H1 (cell line): ENCODE results near the gene NRP2. TPM values are rescaled to one million over a fixed set of nuclear protein-coding genes. Genes with fewer than 3 reads are reported as not detected.

Experiments
- CTCF ChIA-PET: fragments of 300-600 bp; sonication (Branson Sonifier 250); formaldehyde crosslinking; loops from one replicate; lab custom pipeline; 2021; ENCODE audit not compliant: partially characterized antibody; lab: Charles Lee
- POLR2A ChIA-PET: fragments of 300-600 bp; sonication (Branson Sonifier 250); formaldehyde crosslinking; loops from one replicate; lab custom pipeline; 2021; ENCODE audit warnings: inconsistent platforms; ENCODE audit not compliant: partially characterized antibody; lab: Charles Lee
- DNase-seq, 2 experiments: peaks; one replicate each; pipeline versions ENCODE4 v3.0.0 to v3.0.0-alpha.2; 2010 to 2022; ENCODE audit warnings: low spot score in 2 of 2, low read depth in 1 of 2, mixed read lengths in 1 of 2
- FAIRE-seq: peaks from 2 replicates; lab custom pipeline; 2011; peaks lifted over from hg19 to GRCh38; lab: Jason Lieb, UNC
- H2AFZ ChIP-seq: 2 replicates; pipeline ENCODE4 v1.8.1; 2012; ENCODE audit warnings: low read length, inconsistent platforms
- H2AK5ac ChIP-seq: 2 replicates; pipeline ENCODE4 v1.6.1; 2013; ENCODE audit warnings: low read depth, low read length
- H2BK120ac ChIP-seq: replicated peaks from 2 replicates; pipeline ENCODE3; 2013; ENCODE audit warnings: low read depth, low read length, inconsistent platforms
- H2BK12ac ChIP-seq: 2 replicates; pipeline ENCODE4 v1.6.1; 2013; ENCODE audit warnings: low read depth, low read length
- H2BK15ac ChIP-seq: 2 replicates; pipeline ENCODE4 v1.6.1; 2013; ENCODE audit warnings: low read length
- H2BK20ac ChIP-seq: 2 replicates; pipeline ENCODE4 v1.6.1; 2013; ENCODE audit warnings: low read length
- H2BK5ac ChIP-seq: 2 replicates; pipeline ENCODE4 v1.6.1; 2013; ENCODE audit warnings: low read depth, low read length
- H3K14ac ChIP-seq: 2 replicates; pipeline ENCODE4 v1.6.1; 2013; ENCODE audit warnings: inconsistent platforms; ENCODE audit not compliant: insufficient read length
- H3K18ac ChIP-seq: 2 replicates; pipeline ENCODE4 v1.6.1; 2013; ENCODE audit warnings: low read length; ENCODE audit errors: extremely low read depth
- H3K23ac ChIP-seq: 2 replicates; pipeline ENCODE4 v1.6.1; 2013; ENCODE audit warnings: inconsistent platforms; ENCODE audit not compliant: insufficient read length
- H3K23me2 ChIP-seq: 2 replicates; pipeline ENCODE4 v1.6.1; 2013; ENCODE audit warnings: low read depth, low read length
- H3K27ac ChIP-seq: 2 replicates; pipeline ENCODE4 v1.6.1; 2011; ENCODE audit warnings: low read depth, low read length, inconsistent platforms
- H3K27me3 ChIP-seq, 4 experiments: replicated peaks in 1 of 4; 1 replicate in 1 of 4; 2 replicates in 3 of 4; pipeline versions ENCODE4 v1.6.1 to v1.8.1; 2011 to 2013; ENCODE audit warnings: low read length in 3 of 4, mild to moderate bottlenecking in 3 of 4, inconsistent platforms in 2 of 4, mixed read lengths in 2 of 4, moderate library complexity in 1 of 4; ENCODE audit not compliant: control insufficient read depth in 3 of 4, insufficient read depth in 3 of 4; ENCODE audit errors: extremely low read depth in 1 of 4
- H3K36me3 ChIP-seq, 4 experiments: 2 replicates each; pipeline versions ENCODE4 v1.6.1 to v1.8.1; 2011 to 2013; ENCODE audit warnings: mild to moderate bottlenecking in 4 of 4, low read length in 3 of 4, moderate library complexity in 2 of 4, control low read depth in 1 of 4, inconsistent platforms in 1 of 4; ENCODE audit not compliant: insufficient read depth in 4 of 4, control insufficient read depth in 2 of 4
- H3K4ac ChIP-seq: replicated peaks from 2 replicates; pipeline ENCODE3; 2013; ENCODE audit warnings: low read length, low read depth, mixed read lengths, inconsistent platforms; ENCODE audit not compliant: insufficient read length
- H3K4me1 ChIP-seq, 4 experiments: replicated peaks in 1 of 4; 1 replicate in 1 of 4; 2 replicates in 3 of 4; pipeline versions ENCODE4 v1.6.1 to v1.8.1; 2011 to 2013; ENCODE audit warnings: low read length in 3 of 4, inconsistent platforms in 2 of 4, mixed read lengths in 1 of 4; ENCODE audit not compliant: insufficient read depth in 4 of 4, control insufficient read depth in 3 of 4
- H3K4me2 ChIP-seq, 2 experiments: 2 replicates each; pipeline versions ENCODE4 v1.6.1 to v1.8.1; 2011 to 2013; ENCODE audit warnings: low read depth in 2 of 2, low read length in 2 of 2, control low read depth in 1 of 2, inconsistent platforms in 1 of 2, mild to moderate bottlenecking in 1 of 2; ENCODE audit not compliant: insufficient read depth in 1 of 2
- H3K4me3 ChIP-seq, 4 experiments: fragments of 200-600, 300-600 bp in 1 of 4; sonication (generic), shearing (Covaris generic), sonication (Bioruptor Twin) in 1 of 4; 2 replicates each; pipeline versions ENCODE4 v1.5.1 to v1.8.1; 2011 to 2016; ENCODE audit warnings: low read length in 4 of 4, low read depth in 3 of 4, control low read depth in 2 of 4, inconsistent platforms in 2 of 4, mild to moderate bottlenecking in 2 of 4, mixed read lengths in 1 of 4, moderate library complexity in 1 of 4; ENCODE audit not compliant: insufficient read depth in 2 of 4; ENCODE audit errors: extremely low read depth in 1 of 4
- H3K56ac ChIP-seq: replicated peaks from 2 replicates; pipeline ENCODE3; 2013; ENCODE audit warnings: low read depth, mild to moderate bottlenecking, mixed read lengths, low read length, inconsistent platforms; ENCODE audit not compliant: insufficient read length
- H3K79me1 ChIP-seq: 2 replicates; pipeline ENCODE4 v1.6.1; 2013; ENCODE audit warnings: low read depth, low read length, control low read depth
- H3K79me2 ChIP-seq, 2 experiments: 2 replicates each; pipeline versions ENCODE4 v1.6.1 to v1.8.1; 2012 to 2013; ENCODE audit warnings: low read length in 2 of 2, mild to moderate bottlenecking in 2 of 2, inconsistent platforms in 1 of 2; ENCODE audit not compliant: insufficient read depth in 2 of 2, control insufficient read depth in 1 of 2
- H3K9ac ChIP-seq, 4 experiments: replicated peaks in 1 of 4; 1 replicate in 1 of 4; 2 replicates in 3 of 4; pipeline versions ENCODE4 v1.6.1 to v1.8.1; 2011 to 2013; ENCODE audit warnings: low read depth in 3 of 4, low read length in 3 of 4, control low read depth in 2 of 4, mild to moderate bottlenecking in 2 of 4, moderate library complexity in 2 of 4, inconsistent platforms in 1 of 4; ENCODE audit errors: extremely low read depth in 1 of 4
- H3K9me3 ChIP-seq, 2 experiments: 2 replicates each; pipeline versions ENCODE4 v1.6.1 to v1.8.1; 2012 to 2013; ENCODE audit warnings: mild to moderate bottlenecking in 2 of 2, moderate library complexity in 2 of 2, control low read depth in 1 of 2, inconsistent platforms in 1 of 2, low read depth in 1 of 2, low read length in 1 of 2, mixed read lengths in 1 of 2; ENCODE audit not compliant: insufficient read depth in 2 of 2
- H4K20me1 ChIP-seq, 2 experiments: replicated peaks in 1 of 2; 2 replicates each; pipeline versions ENCODE3 to v1.8.1; 2011 to 2013; ENCODE audit warnings: inconsistent platforms in 2 of 2, low read length in 2 of 2, mild to moderate bottlenecking in 1 of 2; ENCODE audit not compliant: insufficient read depth in 2 of 2, control insufficient read depth in 1 of 2
- H4K5ac ChIP-seq: 2 replicates; pipeline ENCODE4 v1.6.1; 2013; ENCODE audit warnings: low read length, low read depth, mixed read lengths, inconsistent platforms; ENCODE audit not compliant: insufficient read length
- H4K8ac ChIP-seq: 2 replicates; pipeline ENCODE4 v1.8.0; 2013; ENCODE audit warnings: mild to moderate bottlenecking, moderate library complexity, low read length, inconsistent platforms; ENCODE audit not compliant: insufficient read depth; ENCODE audit errors: extremely low read depth
- H4K91ac ChIP-seq: replicated peaks from 2 replicates; pipeline ENCODE3; 2013; ENCODE audit warnings: low read length, mixed read lengths, inconsistent platforms; ENCODE audit not compliant: insufficient read length
- CHD1 ChIP-seq: IDR thresholded peaks from 2 replicates; pipeline ENCODE4 v1.6.1; 2012; ENCODE audit warnings: low read depth, low read length, improper control_type of control experiment
- KDM1A ChIP-seq: fragments of 200-600, 300-600 bp; sonication (generic); IDR thresholded peaks from 2 replicates; pipeline ENCODE4 v1.7.1; 2016; ENCODE audit warnings: mild to moderate bottlenecking, low read length, borderline replicate concordance
- WGBS, 2 experiments: shearing (Covaris generic) in 1 of 2; methylation state at CpG; one replicate each; pipeline versions ENCODE4 v1.1.6 to v1.1.7; 2013 to 2015; ENCODE audit warnings: low lambda C conversion rate in 2 of 2, mixed read lengths in 2 of 2, inconsistent platforms in 1 of 2, low coverage in 1 of 2, missing lambda C conversion rate in 1 of 2; ENCODE audit not compliant: insufficient replicate concordance in 2 of 2, insufficient coverage in 1 of 2, insufficient read length in 1 of 2; ENCODE audit errors: extremely low coverage in 1 of 2, missing lambda C conversion rate in 1 of 2; 5-methylcytosine and 5-hydroxymethylcytosine counted together
- polyA plus RNA-seq, 7 experiments: library from polyadenylated mRNA; depleted of rRNA in 3 of 7; stranded (reverse) in 5 of 7; unstranded in 2 of 7; fragments of >200 nt in 5 of 7; fragments of 200-250 nt in 2 of 7; gene quantifications; 1 replicate in 5 of 7; 2 replicates in 1 of 7; 4 replicates in 1 of 7; pipeline versions ENCODE4 v1.2.1 to v1.2.3, GENCODE V29; 2011 to 2013; ENCODE audit warnings: missing spikeins in 2 of 7, mixed read lengths in 2 of 7
- total RNA-seq: library from RNA; stranded (reverse); fragmentation: NEBNext Ultra II Directional; extraction: Animal tissue kit (Norgen Biotek cat#: 25700); gene quantifications from 2 replicates; pipeline ENCODE4 v1.2.1, GENCODE V29; 2021

NRP2 gene
- total and polyA plus RNA-seq, 2 of the 8 experiments (the other 6 are each of a cell fraction or from before 2014, with no cell fraction given) = 32.0 to 37.8 TPM

- WGBS, 2 experiments = 87% methylated on average over 8 of the region's 8 CpGs; no CpG with 5 or more reads in 1 of the 2 experiments
- Histone ChIP-seq H3K23ac (no peak overlapping the region), H3K79me1 (no peaks in the 10 kb centered on the region), H4K91ac (no peak overlapping the region), H3K79me2 (no peaks in the 10 kb centered on the region), H3K27me3 (peaks cover 0 to 5% (median 0%) of the 10 kb centered on the region in 4 experiments; a peak in 2 of 7 replicates), H2BK15ac (0 out of 2 replicates have a peak overlapping the region, but pooled peaks have one; percentile 85), H2AFZ (no peak overlapping the region), H3K9ac (no peak overlapping the region), H3K18ac (no peak overlapping the region), H3K9me3 (no peaks in the 10 kb centered on the region), H4K8ac (no peak overlapping the region), H2BK12ac (peak overlapping the region; percentile 56), H3K56ac (no peak overlapping the region), H3K4ac (peak overlapping the region; percentile 13), H4K20me1 (no peaks in the 10 kb centered on the region), H3K23me2 (peaks cover 5% of the 10 kb centered on the region), H2AK5ac (peak overlapping the region; percentile 54; the same call in 1 of the 2 replicates), H3K14ac (no peak overlapping the region), H3K4me3 (no peak overlapping the region), H3K36me3 (peaks cover 3 to 21% (median 12%) of the 10 kb centered on the region in 4 experiments; a peak in 6 of 8 replicates), H3K4me1 (peaks cover 6 to 19% (median 8%) of the 10 kb centered on the region in 4 experiments), H3K4me2 (peak overlapping the region in 1 of 2 experiments; percentile 66; a peak in 1 of 4 replicates), H2BK5ac (no peak overlapping the region), H3K27ac (no peak overlapping the region), H4K5ac (no peak overlapping the region), H2BK120ac (no peak overlapping the region), H2BK20ac (no peak overlapping the region)
- peak; percentile 57 for FAIRE-seq
- CTCF ChIA-PET = interaction anchor here (0.7 to 6.5 kb wide), 10 partner anchors 10 to 179 kb away, joined by 3 to 50 read pairs (median 4); no protein-coding TSS in a partner anchor
- POLR2A ChIA-PET = interaction anchor here (1.2 kb wide), 1 partner anchor 9 kb away, joined by 3 read pairs; no protein-coding TSS in a partner anchor
- DNase-seq = no peak
- TF ChIP-seq CHD1 (no peak), KDM1A (no peak)
Measured at GRCh38 chr2:205765151-205765550, 82.8 kb downstream of the NRP2 start.
